GM18517 (cell line): ENCODE data around the gene PSMB8.
"Not testable (repeated sequence)": the region's sequence is repeated elsewhere in the genome, so short reads cannot be mapped to it uniquely, and the experiment has no call there.

ENCODE experiments used
- ATAC-seq: cut with Tn5 transposase; IDR thresholded peaks from one replicate; pipeline ENCODE4 v1.9.1; 2021; ENCODE audit warnings: mild to moderate bottlenecking, moderate library complexity; ENCODE audit not compliant: unreplicated experiment

Gene PSMB8

GRCh38 chr6:32843979-32844838 is at the start of gene PSMB8:
Gene PSMB8 (minus strand): TSS chr6:32844047. CDS start chr6:32843996, 51 bp downstream.
- peak; percentile 73 for ATAC-seq

- no peak for ATAC-seq
Observed at GRCh38 chr6:32890831-32891230, 47.0 kb upstream of the PSMB8 start.

- ATAC-seq: no peak
Observed at GRCh38 chr6:32889533-32889932, 45.7 kb upstream of the PSMB8 start.

GRCh38 chr6:32888576-32888975 is 44.7 kb upstream of the PSMB8 start:
- ATAC-seq: no peak

GRCh38 chr6:32887616-32888015 is 43.8 kb upstream of the PSMB8 start:
- no peak for ATAC-seq

- no peak for ATAC-seq
Observed at GRCh38 chr6:32886681-32887383, 43.0 kb upstream of the PSMB8 start.

- no peak for ATAC-seq
Observed at GRCh38 chr6:32885698-32886286, 41.9 kb upstream of the PSMB8 start.

- no peak for ATAC-seq
Observed at GRCh38 chr6:32883789-32884188, 39.9 kb upstream of the PSMB8 start.

GRCh38 chr6:32882879-32883250 is 39.0 kb upstream of the PSMB8 start:
- no peak for ATAC-seq

- ATAC-seq: not testable (repeated sequence)
Observed at GRCh38 chr6:32880962-32881361, 37.1 kb upstream of the PSMB8 start.

GRCh38 chr6:32879691-32880090 is 35.8 kb upstream of the PSMB8 start:
- no peak for ATAC-seq

GRCh38 chr6:32876603-32877002 is 32.8 kb upstream of the PSMB8 start:
- no peak for ATAC-seq

GRCh38 chr6:32873947-32874346 is 30.1 kb upstream of the PSMB8 start:
- ATAC-seq: not testable (repeated sequence)

- peak; percentile 41 for ATAC-seq
Observed at GRCh38 chr6:32868257-32868788, 24.5 kb upstream of the PSMB8 start.

- peak; percentile 25 for ATAC-seq
Observed at GRCh38 chr6:32867554-32868256, 23.9 kb upstream of the PSMB8 start.

GRCh38 chr6:32867022-32867477 is 23.2 kb upstream of the PSMB8 start:
- no peak for ATAC-seq

- no peak for ATAC-seq
Observed at GRCh38 chr6:32865724-32866443, 22.0 kb upstream of the PSMB8 start.

- ATAC-seq: no peak
Observed at GRCh38 chr6:32862725-32863124, 18.9 kb upstream of the PSMB8 start.

GRCh38 chr6:32860674-32861073 is 16.8 kb upstream of the PSMB8 start:
- no peak for ATAC-seq

GRCh38 chr6:32858194-32858593 is 14.3 kb upstream of the PSMB8 start:
- ATAC-seq: no peak
